Measurements from ENCODE around the gene KNOP1.
"Not testable (repeated sequence)": the region's sequence is repeated elsewhere in the genome, so short reads cannot be mapped to it uniquely, and the experiment has no call there.

Gene KNOP1

DNA sequence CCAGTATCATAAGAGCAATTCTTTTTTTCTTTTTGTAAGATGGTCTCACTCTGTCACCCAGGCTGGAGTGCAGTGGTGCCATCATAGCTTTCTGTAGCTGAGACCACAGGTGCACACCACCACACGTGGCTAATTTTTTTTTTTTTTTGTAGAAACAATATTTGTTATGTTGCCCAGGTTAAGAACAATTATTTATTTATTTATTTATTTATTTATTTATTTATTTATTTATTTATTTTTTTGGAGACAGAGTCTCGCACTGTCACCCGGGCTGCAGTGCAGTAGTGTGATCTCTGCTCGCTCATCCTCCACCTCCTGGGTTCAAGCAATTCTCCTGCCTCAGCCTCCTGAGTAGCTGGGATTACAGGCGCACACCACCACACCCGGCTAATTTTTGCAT is 38.7 kb downstream of the KNOP1 start:
- DNase-seq, result not testable (repeated sequence)

DNA sequence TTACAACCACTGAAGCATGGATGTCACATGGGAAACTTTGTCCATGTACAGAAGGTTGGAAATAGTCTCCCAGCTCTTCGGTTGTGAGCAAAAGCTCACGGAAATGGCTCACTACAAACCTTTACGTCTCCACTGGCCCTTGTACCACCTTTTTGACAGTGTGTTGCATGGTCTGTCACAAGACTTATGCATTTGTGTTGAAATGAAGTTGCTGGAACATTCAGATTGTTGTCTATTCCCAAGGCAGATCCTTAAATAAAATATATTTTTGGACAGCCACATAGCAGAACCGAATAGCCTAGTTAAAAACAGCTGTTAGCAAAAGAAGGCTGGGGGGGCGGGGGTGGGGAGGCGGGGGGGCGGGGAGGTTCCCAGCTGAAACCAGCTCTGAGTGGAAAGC is 39.2 kb downstream of the KNOP1 start:
- DNase-seq, result no peak

DNA sequence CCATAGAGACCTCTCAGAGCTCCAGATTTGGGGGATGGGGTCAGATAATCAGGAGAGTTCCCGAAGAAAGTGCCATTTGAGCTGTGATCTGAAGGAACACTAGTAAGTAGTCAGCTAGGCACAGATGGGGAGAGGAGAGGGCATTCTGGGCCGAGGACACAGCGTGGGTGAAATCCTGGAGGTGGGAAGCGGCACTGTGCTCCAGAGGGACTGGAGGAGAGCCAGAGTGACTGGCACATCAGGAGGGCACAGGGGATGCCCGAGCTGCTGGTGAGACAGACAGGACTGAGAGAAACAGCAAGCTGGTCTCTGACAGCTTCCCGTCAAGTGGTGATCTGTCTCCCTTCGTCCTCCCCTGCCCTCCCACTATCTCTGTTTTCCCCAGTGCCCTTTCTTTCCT is 40.6 kb downstream of the KNOP1 start:
- no peak for DNase-seq

DNA sequence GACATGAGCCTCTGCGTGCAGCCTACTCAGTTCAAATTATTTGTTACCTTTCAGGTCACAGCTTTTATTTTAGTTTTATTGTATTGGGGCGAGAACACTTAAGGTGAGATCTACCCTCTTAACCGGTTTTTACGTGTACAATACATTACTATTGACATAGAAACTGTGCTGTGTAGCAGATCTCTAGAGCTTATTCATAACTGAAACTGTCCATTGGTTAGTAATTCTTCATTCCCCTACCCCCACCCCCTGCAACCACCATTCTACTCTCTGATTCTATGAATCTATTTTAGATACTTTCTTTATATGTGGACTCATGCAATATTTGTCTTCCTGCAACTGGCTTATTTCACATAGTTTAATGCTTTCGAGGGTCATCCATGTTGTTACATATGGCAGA is 43.5 kb downstream of the KNOP1 start:
- DNase-seq, result no peak

DNA sequence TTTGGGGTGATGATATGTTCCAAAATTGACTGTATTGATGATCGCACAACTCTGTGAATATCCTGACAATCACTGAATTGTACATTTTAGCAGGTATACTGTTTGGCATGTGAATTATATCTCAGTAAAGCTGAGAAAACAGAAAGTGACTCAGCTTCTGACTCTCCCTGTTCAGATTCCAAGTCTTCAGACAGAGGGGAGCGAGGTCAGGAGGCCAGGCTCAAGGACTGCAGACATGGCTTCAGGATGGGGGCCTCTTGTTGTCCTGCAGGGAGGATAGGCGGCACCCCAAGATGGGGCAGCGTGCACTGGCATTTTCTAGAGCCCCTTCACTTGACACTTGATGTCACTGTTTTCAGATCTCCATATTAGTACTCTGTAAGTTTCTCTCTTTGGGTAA is 45.6 kb downstream of the KNOP1 start:
- DNase-seq, result no peak

DNA sequence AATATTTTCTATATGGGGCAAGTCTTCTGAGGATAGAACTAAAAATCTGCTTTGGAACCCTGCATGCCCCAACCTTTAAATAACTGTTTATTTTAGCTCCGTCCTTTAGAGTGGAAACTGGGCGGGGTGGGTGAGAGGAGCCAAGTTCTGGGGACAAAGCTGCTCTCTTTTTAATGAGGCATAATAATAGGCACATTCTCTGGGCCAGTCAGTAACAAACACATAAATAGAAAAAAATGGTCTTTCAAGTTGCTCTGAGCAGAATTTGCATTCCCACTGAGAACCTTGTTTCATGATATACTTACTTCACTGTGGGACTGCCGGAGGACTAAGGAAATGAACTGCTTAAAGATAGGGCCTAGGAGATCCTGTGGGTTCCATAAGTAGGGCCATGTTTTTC is 51.5 kb downstream of the KNOP1 start:
- DNase-seq, result no peak

DNA sequence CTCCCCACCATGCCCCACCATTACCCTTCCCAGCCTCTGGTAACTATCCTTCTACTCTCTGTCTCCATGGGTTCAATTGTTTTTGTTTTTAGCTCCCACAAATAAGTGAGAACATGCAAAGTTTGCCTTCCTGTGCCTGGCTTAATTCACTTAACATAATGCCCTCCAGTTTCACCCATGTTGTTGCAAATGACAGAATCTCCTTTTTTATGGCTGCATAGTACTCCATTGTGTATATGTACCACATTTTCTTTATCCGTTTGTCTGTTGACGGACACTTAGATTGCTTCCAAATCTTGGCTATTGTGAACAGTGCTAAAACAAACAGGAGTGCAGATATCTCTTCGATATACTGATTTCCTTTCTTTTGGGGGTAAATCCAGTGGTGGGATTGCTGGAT is 52.7 kb downstream of the KNOP1 start:
- not testable (repeated sequence) for DNase-seq

DNA sequence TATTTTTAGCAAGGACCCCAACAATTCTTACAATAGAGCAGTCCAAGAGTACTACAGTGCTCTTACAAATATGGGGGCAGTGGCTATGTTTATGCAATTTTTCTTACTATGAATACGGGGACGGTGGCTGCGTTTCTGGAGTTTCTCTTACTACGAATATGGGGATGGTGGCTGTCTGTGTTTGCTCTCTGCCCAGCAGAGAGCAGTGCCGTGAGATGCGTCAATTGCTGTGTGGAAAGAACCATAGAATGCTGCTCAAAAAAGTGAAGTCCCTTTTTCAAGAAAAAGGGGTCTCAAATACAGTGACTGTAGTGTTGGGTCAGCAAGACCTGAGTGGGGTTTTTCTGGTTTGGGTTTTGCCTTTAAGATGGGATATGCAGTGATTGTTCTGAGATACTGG is 53.9 kb downstream of the KNOP1 start:
- DNase-seq, result no peak

DNA sequence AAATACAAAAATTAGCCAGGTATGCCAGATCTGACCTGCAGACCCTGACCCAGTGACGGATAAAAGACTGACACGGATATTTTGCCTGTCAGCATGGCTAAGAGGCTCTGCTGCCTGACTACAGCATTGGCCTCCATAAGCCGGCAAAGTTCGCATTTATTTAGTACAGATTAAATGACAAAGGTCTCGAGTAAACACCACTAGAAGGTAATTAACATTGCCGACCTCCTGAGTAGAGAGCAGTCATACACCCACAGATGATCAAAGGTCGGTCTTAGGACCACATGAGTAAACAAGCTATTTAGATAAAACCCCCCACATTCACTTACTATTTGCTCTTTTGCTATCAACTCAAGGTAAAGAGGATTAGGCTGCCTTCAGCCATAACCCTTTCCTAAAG is 55.7 kb downstream of the KNOP1 start:
- no peak for DNase-seq

DNA sequence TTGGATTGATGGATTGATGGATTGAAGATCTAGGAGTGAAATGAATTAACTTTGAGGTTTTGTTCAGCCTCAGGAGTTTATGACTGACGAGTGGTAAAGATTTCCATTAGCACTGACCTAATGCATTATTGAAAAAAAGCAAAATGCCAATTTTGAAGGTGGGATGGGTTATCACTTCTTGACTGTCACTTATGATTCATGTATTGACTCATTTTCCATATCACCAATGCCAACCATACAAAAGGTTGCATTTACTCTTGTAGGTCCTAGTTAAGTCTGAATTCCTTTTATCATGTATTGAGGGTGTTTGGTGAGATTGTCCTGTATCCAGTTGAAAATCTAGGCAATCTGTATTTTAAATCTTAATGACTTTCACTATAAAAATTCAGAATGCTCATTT is 57.6 kb downstream of the KNOP1 start:
- DNase-seq, result no peak

DNA sequence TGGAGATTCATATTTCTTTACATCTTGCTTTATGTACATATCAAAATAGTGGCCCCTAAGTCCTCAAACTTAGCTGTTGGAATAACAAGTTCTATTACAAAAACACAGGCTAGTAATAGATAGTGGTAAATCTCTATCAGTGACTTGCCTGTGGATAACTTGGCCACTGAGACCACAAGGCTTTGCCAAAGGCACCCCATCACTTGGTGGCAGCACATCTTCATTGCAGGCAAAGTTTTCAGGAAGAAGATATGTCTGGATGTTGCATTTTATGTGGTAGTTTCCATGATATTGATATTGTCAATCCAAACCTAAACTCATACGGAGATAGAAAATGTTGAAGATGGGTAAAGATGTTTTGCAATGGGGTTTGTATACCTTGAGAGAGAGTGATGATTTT is 58.5 kb downstream of the KNOP1 start:
- no peak for DNase-seq

DNA sequence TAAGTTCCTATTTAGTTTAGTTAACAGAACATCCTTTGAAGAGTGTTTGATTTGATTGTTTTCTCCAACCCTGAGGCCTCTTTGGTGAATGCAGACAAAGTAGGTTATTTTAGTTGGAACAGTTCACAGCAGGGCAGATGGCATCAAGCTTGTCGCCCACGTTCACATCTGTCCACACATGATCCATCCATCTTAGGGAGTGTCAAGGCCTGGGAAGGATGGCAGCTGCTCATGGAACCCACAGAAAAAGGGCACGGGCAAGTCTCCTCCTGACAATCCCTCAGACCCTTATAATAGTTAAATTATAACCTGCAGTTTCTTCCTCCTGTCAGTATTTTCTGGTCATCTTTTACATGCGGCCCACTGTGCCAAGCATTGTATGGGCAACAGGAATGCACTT is 60.2 kb downstream of the KNOP1 start:
- no peak for DNase-seq

DNA sequence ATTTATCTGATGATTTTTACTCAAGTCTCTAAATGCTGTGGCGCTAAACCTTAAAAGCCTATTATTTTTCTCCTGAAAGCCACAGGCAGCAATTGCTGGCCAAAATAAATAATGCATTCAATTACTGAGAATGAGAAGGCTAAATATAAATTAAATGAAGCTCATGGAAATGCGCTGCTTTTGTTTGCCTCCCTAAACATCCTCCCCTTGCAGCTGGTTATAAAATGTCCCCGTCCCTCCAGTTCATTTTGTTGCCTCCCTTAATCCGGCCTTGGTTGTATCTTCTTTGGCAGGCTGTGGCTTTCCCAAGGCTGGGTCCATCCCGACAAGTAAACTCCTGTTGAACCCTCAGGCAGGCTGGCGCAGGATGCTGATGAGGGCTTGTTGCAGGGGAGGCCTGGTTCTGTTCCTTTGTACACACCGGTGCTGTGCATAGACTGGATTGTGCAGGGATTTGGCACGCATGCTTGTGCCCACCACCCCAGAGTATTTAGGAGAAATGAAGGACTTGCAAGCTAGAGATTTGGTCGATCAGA is 62.7 kb downstream of the KNOP1 start:
- peak; percentile 16 for DNase-seq

DNA sequence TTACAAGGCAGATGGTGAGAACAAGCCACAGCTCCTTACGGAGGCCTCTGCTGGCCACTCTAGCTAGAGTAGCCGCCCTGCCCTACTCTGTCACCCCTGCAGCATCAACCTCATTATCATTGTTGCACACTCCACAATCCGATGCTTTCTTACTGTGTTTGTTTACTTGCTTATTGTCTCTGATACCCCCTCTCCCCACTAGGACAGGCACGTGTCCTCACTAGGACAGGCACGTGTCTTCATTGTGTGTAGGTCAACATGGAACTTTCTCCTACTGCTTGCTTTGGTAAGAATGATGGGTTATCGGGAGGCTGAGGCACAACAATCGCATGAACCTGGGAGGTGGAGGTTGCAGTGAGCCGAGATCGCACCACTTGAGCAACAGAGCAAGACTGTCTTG is 63.9 kb downstream of the KNOP1 start:
- no peak for DNase-seq
